A673 (cell line): ENCODE results near the gene IDE. TPM values are rescaled to one million over a fixed set of nuclear protein-coding genes. Genes with fewer than 3 reads are reported as not detected.

Experiments
- BruUV-seq: library from RNA; stranded (reverse); fragments of 400-500 nt; replicated peaks from 2 replicates; lab custom pipeline; 2021; lab: Mats Ljungman, UMichigan
- CTCF ChIA-PET: fragments of 300-600 bp; sonication (Branson Sonifier 250); formaldehyde crosslinking; loops from one replicate; lab custom pipeline; 2022; ENCODE audit warnings: antibody characterized with exemption; lab: Charles Lee
- POLR2A ChIA-PET: fragments of 300-600 bp; sonication (Branson Sonifier 250); formaldehyde crosslinking; loops from one replicate; lab custom pipeline; 2022; ENCODE audit warnings: antibody characterized with exemption; ENCODE audit not compliant: low non-redundant PET; lab: Charles Lee
- DNase-seq: peaks from one replicate; pipeline ENCODE4 v3.0.0-alpha.2; 2015; ENCODE audit warnings: low spot score
- H3K27ac ChIP-seq: fragments of 200-600 bp; sonication (generic); 2 replicates; pipeline ENCODE4 v1.5.1; 2016; ENCODE audit warnings: mixed run types, low read depth, mild to moderate bottlenecking, mixed read lengths, antibody characterized with exemption, low read length; ENCODE audit not compliant: poor library complexity, severe bottlenecking
- H3K27me3 ChIP-seq: fragments of 200-600 bp; sonication (generic); replicated peaks from 2 replicates; pipeline ENCODE4 v1.6.1; 2017; ENCODE audit warnings: mixed run types, low read depth, mild to moderate bottlenecking, mixed read lengths, antibody characterized with exemption, low read length; ENCODE audit not compliant: insufficient read depth, poor library complexity
- H3K36me3 ChIP-seq: fragments of 200-600 bp; sonication (generic); 2 replicates; pipeline ENCODE4 v1.6.1; 2016; ENCODE audit warnings: mixed run types, mild to moderate bottlenecking, mixed read lengths, antibody characterized with exemption, low read length; ENCODE audit not compliant: insufficient read depth, poor library complexity, severe bottlenecking
- H3K4me1 ChIP-seq: fragments of 200-600 bp; sonication (generic); 2 replicates; pipeline ENCODE4 v1.6.1; 2017; ENCODE audit warnings: mixed run types, mild to moderate bottlenecking, mixed read lengths, antibody characterized with exemption, low read length; ENCODE audit not compliant: insufficient read depth, poor library complexity, severe bottlenecking
- H3K4me3 ChIP-seq: fragments of 200-600 bp; sonication (generic); 2 replicates; pipeline ENCODE4 v1.5.1; 2016; ENCODE audit warnings: low read depth, mixed run types, mild to moderate bottlenecking, mixed read lengths, low read length; ENCODE audit not compliant: poor library complexity, severe bottlenecking
- H3K9me3 ChIP-seq: fragments of 200-600 bp; sonication (generic); 2 replicates; pipeline ENCODE4 v1.6.1; 2016; ENCODE audit warnings: mixed run types, low read depth, mild to moderate bottlenecking, mixed read lengths, antibody characterized with exemption, low read length; ENCODE audit not compliant: poor library complexity, severe bottlenecking
- EZH2 ChIP-seq: fragments of 200-600 bp; sonication (generic); IDR thresholded peaks from 2 replicates; pipeline ENCODE4 v1.6.1; 2017; ENCODE audit warnings: borderline replicate concordance, low read depth, mild to moderate bottlenecking, mixed read lengths, antibody characterized with exemption, low read length; ENCODE audit not compliant: poor library complexity, severe bottlenecking
- intact Hi-C: fragments of 100-400 bp; cut with micrococcal nuclease; formaldehyde crosslinking; loops from one replicate; pipeline ENCODE4 v1.10.0; 2022; ENCODE audit not compliant: unreplicated experiment
- total RNA-seq: library from RNA; stranded (reverse); gene quantifications from 2 replicates; pipeline ENCODE4 v1.2.3, GENCODE V29; 2021
- TF ChIP-seq, protein P1 (sequence below): fragments of 300-800, 200-600 bp; sonication (generic); conservative IDR thresholded peaks from 2 replicates; pipeline ENCODE4 v1.5.1; 2017; ENCODE audit warnings: low read depth, mild to moderate bottlenecking, antibody characterized with exemption, low read length, moderate library complexity, mixed read lengths

IDE gene
- total RNA-seq, 1 experiment from 2014 or later, result 87.8 TPM

- Histone ChIP-seq H3K9me3 (no peaks in the 10 kb centered on the region), H3K27me3 (no peaks in the 10 kb centered on the region), H3K36me3 (peaks cover under 1% of the 10 kb centered on the region), H3K4me1 (peaks cover 17% of the 10 kb centered on the region), H3K4me3 (peak overlapping the region; percentile 83), H3K27ac (peak overlapping the region; percentile 93)
- ChIA-PET POLR2A (interaction anchor here (0.6 to 0.7 kb wide), 3 partner anchors 62 to 1389 kb away, joined by 3 to 4 read pairs (median 3); no protein-coding TSS in a partner anchor), CTCF (interaction anchor here (1.1 to 2.4 kb wide), 3 partner anchors 17 to 57 kb away, joined by 3 to 29 read pairs (median 4); no protein-coding TSS in a partner anchor)
- no peak for DNase-seq
- intact Hi-C loops, result loop anchor here (1.0 to 5.0 kb wide), 2 partner anchors 57 to 487 kb away; no protein-coding TSS in a partner anchor
- BruUV-seq, result TSS peak; percentile 61
- TF ChIP-seq, protein P1, sequence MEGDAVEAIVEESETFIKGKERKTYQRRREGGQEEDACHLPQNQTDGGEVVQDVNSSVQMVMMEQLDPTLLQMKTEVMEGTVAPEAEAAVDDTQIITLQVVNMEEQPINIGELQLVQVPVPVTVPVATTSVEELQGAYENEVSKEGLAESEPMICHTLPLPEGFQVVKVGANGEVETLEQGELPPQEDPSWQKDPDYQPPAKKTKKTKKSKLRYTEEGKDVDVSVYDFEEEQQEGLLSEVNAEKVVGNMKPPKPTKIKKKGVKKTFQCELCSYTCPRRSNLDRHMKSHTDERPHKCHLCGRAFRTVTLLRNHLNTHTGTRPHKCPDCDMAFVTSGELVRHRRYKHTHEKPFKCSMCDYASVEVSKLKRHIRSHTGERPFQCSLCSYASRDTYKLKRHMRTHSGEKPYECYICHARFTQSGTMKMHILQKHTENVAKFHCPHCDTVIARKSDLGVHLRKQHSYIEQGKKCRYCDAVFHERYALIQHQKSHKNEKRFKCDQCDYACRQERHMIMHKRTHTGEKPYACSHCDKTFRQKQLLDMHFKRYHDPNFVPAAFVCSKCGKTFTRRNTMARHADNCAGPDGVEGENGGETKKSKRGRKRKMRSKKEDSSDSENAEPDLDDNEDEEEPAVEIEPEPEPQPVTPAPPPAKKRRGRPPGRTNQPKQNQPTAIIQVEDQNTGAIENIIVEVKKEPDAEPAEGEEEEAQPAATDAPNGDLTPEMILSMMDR, result no peak
- TF ChIP-seq EZH2, result no peak
Observed at GRCh38 chr10:92574548-92575261, 812 bp upstream of the IDE start.

GRCh38 chr10:92573091-92573797, 649 bp downstream of the IDE start:
- DNase-seq, result peak; percentile 67
- TF ChIP-seq, protein P1, result no peak
- TF ChIP-seq EZH2, result no peak
- BruUV-seq, result no TSS peak
- Histone ChIP-seq H3K27ac (peak overlapping the region; percentile 93), H3K9me3 (no peaks in the 10 kb centered on the region), H3K36me3 (peaks cover 8% of the 10 kb centered on the region), H3K4me1 (peaks cover 17% of the 10 kb centered on the region), H3K27me3 (no peaks in the 10 kb centered on the region), H3K4me3 (peak overlapping the region; percentile 83)
- ChIA-PET CTCF (interaction anchor here (1.4 to 2.4 kb wide), 2 partner anchors 18 to 56 kb away, joined by 4 to 29 read pairs; no protein-coding TSS in a partner anchor), POLR2A (no interaction called here)
- intact Hi-C loops, result loop anchor here (5.0 kb wide), 1 partner anchor 486 kb away; no protein-coding TSS in a partner anchor

DNA sequence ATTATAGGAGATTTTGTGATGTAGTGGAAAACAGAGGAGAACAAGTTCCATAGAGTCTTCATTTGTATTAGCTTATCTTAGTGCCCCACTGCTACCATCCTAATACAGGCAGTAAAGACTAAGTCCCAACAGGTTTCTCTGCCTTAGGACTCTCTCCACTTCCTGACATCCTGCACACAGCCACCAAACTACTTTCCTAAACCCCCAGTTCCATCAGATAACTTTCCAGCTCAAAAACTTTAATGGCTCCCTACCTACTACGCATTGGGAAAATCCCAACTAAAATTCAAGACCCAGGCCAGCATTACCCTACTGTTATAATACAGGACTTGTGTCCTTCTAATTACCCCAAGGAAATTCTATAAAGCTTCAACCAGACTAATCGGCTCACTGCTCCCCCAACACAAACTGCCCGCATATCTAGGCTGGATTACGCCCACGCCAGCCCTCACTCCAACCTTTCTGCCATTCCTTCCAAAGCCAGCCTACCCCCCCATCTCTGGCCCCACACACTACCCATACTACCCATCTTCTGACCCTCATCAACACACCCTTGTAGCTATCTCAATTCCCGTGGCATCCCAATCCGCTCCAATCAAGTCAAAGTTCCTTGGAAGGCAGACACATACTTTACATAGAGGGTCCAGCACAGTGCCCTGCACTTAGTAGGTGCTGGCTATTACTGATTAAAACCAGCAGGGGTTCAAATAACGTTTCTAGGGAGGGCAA, 1.4 kb downstream of the IDE start:
- ChIA-PET CTCF (interaction anchor here (2.4 kb wide), 1 partner anchor 55 kb away, joined by 29 read pairs; no protein-coding TSS in a partner anchor), POLR2A (interaction anchor here (0.6 kb wide), 1 partner anchor 121 kb away, joined by 4 read pairs; no protein-coding TSS in a partner anchor)
- TSS peak; percentile 61 for BruUV-seq
- peak overlapping the region; percentile 83 for H3K4me3 ChIP-seq
- no peaks in the 10 kb centered on the region for H3K9me3 ChIP-seq
- H3K36me3 ChIP-seq, result peaks cover 8% of the 10 kb centered on the region
- peaks cover 17% of the 10 kb centered on the region for H3K4me1 ChIP-seq
- intact Hi-C loops, result loop anchor here (5.0 kb wide), 1 partner anchor 485 kb away; no protein-coding TSS in a partner anchor
- DNase-seq, result no peak
- no peaks in the 10 kb centered on the region for H3K27me3 ChIP-seq
- no peak for TF ChIP-seq EZH2
- TF ChIP-seq, protein P1, result no peak
- H3K27ac ChIP-seq, result peak overlapping the region; percentile 93
